Activated CD8-positive, alpha-beta memory T cell treated with anti-CD3 and anti-CD28 coated beads for 4 hours (primary cell): ENCODE results near the gene PRR12.
A peak's percentile ranks its signal among the peaks of the same experiment; 100 is the strongest.

Experiments
- DNase-seq, 2 donors: peaks; one replicate each; pipeline ENCODE4 v3.0.0-alpha.2; 2020; ENCODE audit warnings: low read depth in 2 of 2

PRR12 gene

DNA sequence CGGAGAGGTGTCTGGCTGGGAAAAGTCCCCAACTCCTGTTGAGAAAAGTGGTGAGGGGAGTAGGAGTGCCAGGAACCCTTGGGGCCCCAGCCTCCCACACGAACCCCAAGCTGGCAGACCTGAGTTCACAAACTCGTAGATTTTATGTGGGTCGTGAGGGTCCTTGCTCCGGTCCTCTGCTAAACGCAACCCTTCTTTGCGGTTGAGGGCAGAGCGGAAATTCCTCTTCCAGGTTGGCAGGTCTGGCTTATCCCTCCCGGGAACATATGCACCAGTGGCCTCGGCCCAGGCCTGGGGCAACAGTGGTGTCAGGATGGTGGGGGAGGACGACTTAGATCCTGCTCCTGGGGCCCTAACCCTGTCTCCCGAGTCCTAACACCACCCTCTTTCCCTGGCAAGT is 72.2 kb downstream of the PRR12 start:
- DNase-seq, result no peak

DNA sequence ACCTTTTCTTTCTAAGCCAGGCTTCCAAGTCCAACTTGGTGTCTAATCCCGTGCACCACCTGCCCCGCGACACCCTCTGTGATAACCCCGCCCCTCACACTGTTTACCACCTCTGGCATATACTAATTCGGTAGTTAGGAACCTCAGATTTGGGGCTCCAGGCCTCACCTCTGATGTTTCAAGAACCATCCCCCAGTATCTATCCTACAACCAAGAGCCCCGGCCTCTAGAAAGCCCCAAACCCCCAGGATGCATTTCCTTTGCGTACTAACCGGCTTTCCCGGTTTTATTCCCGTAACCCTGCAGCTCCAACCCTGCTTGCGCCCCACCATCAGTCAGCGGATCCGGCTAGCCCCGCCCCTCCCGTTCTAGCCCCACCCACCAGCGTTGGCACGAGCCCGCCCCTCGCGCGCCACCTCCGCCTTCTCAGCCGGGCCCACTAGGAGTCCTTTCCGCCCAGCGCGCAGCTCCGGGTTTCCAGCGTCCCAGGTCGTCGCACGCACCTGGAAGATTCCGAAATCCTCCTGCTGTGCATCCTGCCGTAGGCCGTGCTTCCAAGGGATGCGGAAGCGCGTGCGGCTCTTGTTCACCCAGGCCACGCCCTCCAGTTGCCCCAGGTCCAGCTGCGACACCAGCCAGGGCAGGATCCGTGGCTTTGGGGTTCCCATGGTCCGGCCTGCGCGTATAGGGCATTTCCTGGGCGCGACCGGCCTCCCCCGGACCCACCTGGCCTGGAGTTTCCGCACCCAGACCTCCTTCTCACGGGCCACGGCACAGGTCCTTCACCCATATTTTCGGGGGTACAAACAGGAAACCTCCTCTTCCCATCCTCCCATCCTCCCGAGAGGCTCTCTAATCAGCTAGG is 73.4 kb downstream of the PRR12 start:
- peak; percentile 81 to 84 for DNase-seq

DNA sequence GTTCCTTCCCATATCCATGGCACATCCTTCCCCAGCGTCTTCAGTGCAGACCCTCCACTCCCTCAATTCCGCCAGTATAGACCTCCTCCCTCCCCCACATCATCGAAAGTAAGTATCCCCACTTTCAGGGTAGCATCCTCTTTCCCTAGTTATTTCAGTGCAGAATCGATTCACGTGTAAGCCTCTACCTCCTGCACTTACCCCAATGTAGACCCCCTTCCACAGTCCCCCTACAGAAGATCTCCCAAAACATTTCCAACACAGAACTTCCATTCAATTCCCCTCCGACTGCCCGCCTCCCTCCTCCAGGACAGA is 74.0 kb downstream of the PRR12 start:
- no peak for DNase-seq

DNA sequence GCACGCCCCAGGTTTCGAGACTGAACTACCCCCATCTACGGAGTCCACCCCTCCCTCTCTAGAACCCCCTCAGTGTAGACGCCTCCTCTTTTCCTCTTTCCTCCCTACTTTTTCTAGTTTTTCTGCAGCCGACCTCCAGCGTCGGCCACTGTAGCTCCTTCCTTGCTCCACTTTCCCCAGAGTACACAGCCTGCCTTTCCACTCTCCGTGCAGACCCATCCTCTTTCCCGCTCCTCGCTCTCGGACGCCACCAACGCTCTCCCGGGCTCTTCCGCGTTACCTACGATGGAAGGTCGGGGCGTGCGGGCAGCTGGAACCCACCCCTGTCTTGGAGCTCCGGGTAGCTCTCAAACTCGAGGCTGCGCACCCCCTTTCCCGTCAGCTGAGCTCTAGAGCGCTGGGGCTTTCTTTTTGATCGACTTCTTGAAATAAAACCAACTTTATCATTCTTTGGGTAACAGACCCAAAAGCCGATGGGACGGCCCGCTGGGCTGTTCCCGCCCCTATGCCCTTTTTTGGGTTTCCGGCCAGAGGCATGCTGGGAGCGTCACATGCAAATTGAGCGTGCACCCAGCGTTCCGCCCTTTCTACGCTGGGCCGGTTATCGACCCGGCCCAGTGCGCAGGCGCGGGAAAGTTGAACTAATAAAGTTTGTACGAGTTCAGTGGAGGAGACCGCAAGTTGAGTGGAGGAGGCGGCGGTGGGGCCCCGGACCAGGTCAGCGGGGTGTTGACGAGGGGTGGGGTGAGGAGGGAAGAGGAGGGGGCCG is 74.6 kb downstream of the PRR12 start, which contains the start of the genes BCL2L12 and IRF3:
Gene BCL2L12 (plus strand): TSS at position 583 of the 769 bp plus-strand sequence. CDS start 760 bp downstream, outside the sequence.
Gene IRF3 (minus strand): TSS at position 507 of the 769 bp plus-strand sequence. CDS start 1,019 bp downstream, outside the sequence.
- peak; percentile 98 to 99 for DNase-seq

DNA sequence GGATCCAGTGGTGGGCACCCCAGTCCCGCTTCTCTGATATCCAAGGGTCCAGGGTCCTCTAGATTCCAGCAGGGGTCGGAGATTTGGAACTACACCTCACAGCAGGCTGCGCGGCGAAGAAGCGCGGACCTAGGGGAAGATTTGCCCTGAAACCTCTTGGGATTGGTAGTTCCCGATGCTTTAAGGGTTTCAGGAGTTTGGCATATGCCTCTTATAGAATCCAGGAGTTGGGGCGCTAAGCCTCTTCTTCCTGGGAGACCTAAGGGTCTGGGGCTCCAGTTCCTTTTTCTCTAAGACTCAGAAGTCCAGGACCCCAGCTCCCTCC is 75.1 kb downstream of the PRR12 start:
- DNase-seq, result no peak

DNA sequence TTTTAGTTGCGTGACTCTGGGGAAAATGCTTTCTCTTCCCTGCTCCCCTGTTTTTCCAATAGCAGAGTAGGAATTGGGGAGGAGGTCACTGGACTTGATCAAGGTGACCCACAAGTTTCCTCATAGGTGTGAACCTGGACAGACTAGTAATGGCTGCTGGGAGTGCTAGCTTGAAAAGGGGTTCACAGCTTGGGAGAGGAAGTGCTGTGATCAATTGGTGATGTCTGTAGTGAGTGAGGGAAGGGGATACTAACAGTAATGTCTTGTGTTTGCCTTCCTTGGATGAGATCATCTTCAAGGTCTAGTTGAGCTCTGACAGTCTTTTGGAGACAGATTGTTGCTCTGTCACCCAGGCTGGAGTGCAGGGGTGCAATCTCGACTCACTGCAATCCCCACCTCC is 76.5 kb downstream of the PRR12 start:
- no peak for DNase-seq

DNA sequence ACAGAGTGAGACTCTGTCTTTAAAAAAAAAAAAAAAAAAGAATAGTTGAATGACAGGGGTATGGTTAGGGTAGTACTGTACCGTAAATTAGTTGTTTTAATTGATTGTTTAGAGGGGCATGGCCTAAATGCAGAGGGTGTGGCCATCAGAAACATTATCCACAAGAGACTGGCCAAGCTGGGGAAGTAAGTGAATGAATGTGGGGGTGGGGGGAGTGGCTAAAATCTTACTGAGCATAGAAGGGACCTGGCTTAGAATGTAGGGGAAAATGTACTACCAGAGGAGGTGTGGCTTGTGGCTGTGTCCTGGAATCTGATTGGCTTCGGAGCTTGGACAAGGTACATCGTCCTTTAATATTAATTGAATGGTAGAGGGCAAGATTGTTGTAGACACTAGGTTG is 78.5 kb downstream of the PRR12 start:
- DNase-seq, result no peak

DNA sequence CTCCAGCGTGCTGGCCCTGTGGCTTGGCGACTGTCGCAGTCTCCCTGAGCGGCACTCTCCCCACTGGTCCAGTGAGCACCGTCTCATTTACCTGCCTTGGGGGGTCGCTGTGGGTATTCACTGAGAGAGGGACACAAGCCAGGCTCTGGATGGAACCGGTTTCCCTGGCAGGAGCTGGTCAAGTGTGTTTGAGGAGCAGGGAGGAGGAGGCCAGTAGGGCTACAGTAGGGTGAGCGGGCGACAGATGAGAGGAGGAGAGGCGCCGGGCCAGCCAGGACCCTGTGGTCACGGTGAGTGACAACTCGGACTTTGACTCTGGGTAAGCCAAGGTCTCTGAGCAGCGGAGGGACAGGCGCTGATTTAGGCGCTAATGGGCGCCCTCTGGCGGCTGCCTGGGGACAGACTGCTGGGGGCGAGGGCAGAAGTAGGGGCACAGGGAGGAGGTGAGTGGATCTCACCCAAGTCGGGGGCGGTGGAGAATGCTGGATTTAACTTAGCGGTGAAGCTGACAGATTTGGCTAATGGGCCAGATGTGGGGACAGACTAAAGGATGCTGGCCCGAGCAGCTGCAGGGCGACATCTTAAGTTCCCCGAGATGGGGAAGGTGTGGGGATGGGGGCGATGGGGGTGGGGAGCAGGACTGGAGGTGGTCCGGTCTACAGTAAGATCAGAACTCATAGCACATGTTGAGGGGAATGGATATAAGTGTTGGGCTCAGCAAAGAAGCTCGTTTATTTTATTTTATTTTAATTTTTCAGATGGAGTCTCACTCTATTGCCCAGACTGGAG is 81.3 kb downstream of the PRR12 start:
- peak; percentile 59 to 64 for DNase-seq
